ENCODE results near the gene CCR7.
A peak's percentile ranks its signal among the peaks of the same experiment; 100 is the strongest.

Gene CCR7

DNA sequence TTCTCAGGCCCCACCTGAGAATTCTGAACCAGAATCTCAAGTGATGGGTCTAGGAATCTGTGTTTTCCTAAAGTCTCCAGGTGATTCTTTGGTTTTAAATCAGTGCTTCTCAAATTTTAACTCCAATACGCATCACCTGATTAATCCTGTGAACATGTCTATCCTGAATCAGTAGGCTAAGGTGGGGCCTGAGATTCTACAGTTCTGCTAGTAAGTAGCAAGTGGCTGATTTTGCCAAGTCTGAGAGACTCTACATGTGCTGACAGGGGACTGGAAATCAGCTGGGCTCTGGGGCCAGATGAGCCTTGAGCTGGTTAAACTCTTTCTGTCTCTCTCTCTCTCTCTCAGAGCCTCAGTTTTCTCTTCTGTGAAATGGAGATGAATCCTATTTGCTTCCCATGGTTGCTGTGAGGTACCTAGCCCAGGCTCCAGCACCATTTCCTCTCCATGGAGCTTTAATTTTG, 9.0 kb downstream of the CCR7 start:
- Histone ChIP-seq H3K9ac (ENCODE audit: insufficient read length) (no peak overlapping the region), H3K36me3 (ENCODE audit: insufficient read depth, low read length) (no peaks in the 10 kb centered on the region), H3K4me3 (no peak overlapping the region), H3K9me3 (ENCODE audit: low read depth, low read length) (no peaks in the 10 kb centered on the region), H3K27ac (no peak overlapping the region)
- no peak for TF ChIP-seq FOXP2 (optimal IDR thresholded peaks at IDR 0.05; ENCODE audit: control extremely low read depth, extremely low read length, insufficient read depth)
- TF ChIP-seq EZH2 (IDR thresholded peaks at IDR 0.05) = no peak
- TF ChIP-seq POLR2AphosphoS5 (IDR thresholded peaks at IDR 0.05; ENCODE audit: borderline replicate concordance, low read depth, low read length) = no peak
- no peak for DNase-seq (ENCODE audit: low read depth, low spot score)

DNA sequence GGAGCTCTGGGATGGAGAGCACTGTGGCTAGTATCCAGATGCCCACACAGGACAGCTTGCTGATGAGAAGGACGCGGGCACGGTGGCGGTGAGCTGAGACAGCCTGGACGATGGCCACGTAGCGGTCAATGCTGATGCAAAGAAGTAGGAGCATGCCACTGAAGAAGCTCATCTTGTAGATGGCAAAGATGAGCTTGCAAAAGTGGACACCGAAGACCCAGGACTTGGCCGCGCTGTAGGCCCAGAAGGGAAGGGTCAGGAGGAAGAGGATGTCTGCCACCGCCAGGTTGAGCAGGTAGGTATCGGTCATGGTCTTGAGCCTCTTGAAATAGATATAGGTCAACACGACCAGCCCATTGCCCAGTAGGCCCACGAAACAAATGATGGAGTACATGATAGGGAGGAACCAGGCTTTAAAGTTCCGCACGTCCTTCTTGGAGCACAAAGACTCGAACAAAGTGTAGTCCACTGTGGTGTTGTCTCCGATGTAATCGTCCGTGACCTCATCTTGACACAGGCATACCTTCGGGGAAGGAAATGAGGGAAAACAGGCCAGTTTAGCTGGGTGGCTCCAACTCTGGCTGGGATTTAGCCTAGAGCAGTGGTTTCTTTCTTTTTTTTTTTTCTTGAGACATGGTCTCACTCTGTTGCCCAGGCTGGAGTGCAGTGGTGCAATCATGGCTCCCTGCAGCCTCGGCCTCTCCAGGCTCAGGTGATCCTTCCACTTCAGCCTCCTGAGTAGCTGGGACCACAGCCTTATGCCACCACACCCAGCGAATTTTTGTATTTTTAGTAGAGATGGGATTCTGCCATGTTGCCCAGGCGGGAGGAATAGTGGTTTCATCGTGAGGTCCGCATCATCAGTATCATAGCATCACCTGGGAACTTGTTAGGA, 9.7 kb downstream of the CCR7 start:
- no peak overlapping the region for H3K9ac ChIP-seq (ENCODE audit: insufficient read length)
- DNase-seq (ENCODE audit: low read depth, low spot score) = no peak
- H3K36me3 ChIP-seq (ENCODE audit: insufficient read depth, low read length) = no peaks in the 10 kb centered on the region
- H3K27ac ChIP-seq = no peak overlapping the region
- TF ChIP-seq POLR2AphosphoS5 (IDR thresholded peaks at IDR 0.05; ENCODE audit: borderline replicate concordance, low read depth, low read length) = no peak
- TF ChIP-seq EZH2 (IDR thresholded peaks at IDR 0.05) = no peak
- TF ChIP-seq FOXP2 (optimal IDR thresholded peaks at IDR 0.05; ENCODE audit: control extremely low read depth, extremely low read length, insufficient read depth) = no peak
- no peaks in the 10 kb centered on the region for H3K9me3 ChIP-seq (ENCODE audit: low read depth, low read length)
- H3K4me3 ChIP-seq = no peak overlapping the region

GRCh38 chr17:40554646-40555295, 10.5 kb downstream of the CCR7 start:
- no peak for DNase-seq (ENCODE audit: low read depth, low spot score)
- no peak overlapping the region for H3K9ac ChIP-seq (ENCODE audit: insufficient read length)
- H3K4me3 ChIP-seq = no peak overlapping the region
- no peak for TF ChIP-seq POLR2AphosphoS5 (IDR thresholded peaks at IDR 0.05; ENCODE audit: borderline replicate concordance, low read depth, low read length)
- no peak for TF ChIP-seq FOXP2 (optimal IDR thresholded peaks at IDR 0.05; ENCODE audit: control extremely low read depth, extremely low read length, insufficient read depth)
- no peak for TF ChIP-seq EZH2 (IDR thresholded peaks at IDR 0.05)
- no peaks in the 10 kb centered on the region for H3K9me3 ChIP-seq (ENCODE audit: low read depth, low read length)
- H3K36me3 ChIP-seq (ENCODE audit: insufficient read depth, low read length) = no peaks in the 10 kb centered on the region
- no peak overlapping the region for H3K27ac ChIP-seq

GRCh38 chr17:40553694-40554534, 11.4 kb downstream of the CCR7 start:
- no peak overlapping the region for H3K4me3 ChIP-seq
- no peaks in the 10 kb centered on the region for H3K9me3 ChIP-seq (ENCODE audit: low read depth, low read length)
- no peak overlapping the region for H3K9ac ChIP-seq (ENCODE audit: insufficient read length)
- no peak for TF ChIP-seq POLR2AphosphoS5 (IDR thresholded peaks at IDR 0.05; ENCODE audit: borderline replicate concordance, low read depth, low read length)
- no peak for TF ChIP-seq EZH2 (IDR thresholded peaks at IDR 0.05)
- no peak for TF ChIP-seq FOXP2 (optimal IDR thresholded peaks at IDR 0.05; ENCODE audit: control extremely low read depth, extremely low read length, insufficient read depth)
- H3K27ac ChIP-seq = peak overlapping the region; percentile 39; the same call in 1 of the 2 replicates
- H3K36me3 ChIP-seq (ENCODE audit: insufficient read depth, low read length) = no peaks in the 10 kb centered on the region
- no peak for DNase-seq (ENCODE audit: low read depth, low spot score)

DNA sequence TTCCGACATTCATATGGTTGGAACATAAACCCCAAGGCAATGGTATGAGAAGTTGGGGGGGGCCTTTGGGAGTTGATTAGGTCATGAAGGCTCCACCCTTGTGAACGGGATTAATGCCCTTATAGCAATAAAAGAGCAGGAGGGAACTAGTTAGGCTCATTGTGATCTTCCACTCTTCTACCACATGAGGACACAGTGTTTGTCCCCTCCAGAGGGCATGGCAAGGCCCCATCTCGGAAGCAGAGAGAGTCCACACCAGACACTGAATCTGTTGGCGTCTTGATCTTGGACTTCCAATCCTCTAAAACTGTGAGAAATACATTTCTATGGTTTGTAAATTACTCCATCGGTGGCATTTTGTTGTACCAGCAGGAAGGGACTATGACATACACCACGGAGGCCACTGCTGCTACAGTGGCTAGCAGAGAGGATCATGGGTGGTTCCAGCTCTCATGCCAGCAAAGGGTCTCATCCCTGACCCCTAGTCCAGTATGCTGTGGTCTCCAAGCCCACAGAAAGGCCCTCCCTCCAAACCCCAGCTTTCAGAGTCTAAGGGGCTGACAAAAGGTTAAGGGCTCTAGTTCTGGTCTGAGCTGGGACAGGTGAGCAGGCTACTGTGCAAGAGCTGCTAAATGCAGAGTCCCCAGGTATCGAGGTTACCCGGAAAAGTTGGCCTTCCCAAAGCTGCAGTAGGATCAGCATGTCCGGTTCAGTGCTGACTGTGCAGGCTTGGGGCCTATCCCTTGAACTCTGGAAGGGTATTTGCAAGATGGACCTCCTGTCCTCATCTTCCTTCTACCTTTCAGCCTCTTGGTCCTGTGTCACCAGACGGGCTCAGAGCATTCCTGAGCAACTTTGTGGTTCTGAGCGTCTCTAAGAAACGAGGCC, 12.2 kb downstream of the CCR7 start:
- DNase-seq (ENCODE audit: low read depth, low spot score) = no peak
- TF ChIP-seq POLR2AphosphoS5 (IDR thresholded peaks at IDR 0.05; ENCODE audit: borderline replicate concordance, low read depth, low read length) = no peak
- no peak for TF ChIP-seq FOXP2 (optimal IDR thresholded peaks at IDR 0.05; ENCODE audit: control extremely low read depth, extremely low read length, insufficient read depth)
- no peak for TF ChIP-seq EZH2 (IDR thresholded peaks at IDR 0.05)
- Histone ChIP-seq H3K4me3 (no peak overlapping the region), H3K27ac (no peak overlapping the region), H3K9ac (ENCODE audit: insufficient read length) (no peak overlapping the region), H3K36me3 (ENCODE audit: insufficient read depth, low read length) (no peaks in the 10 kb centered on the region), H3K9me3 (ENCODE audit: low read depth, low read length) (no peaks in the 10 kb centered on the region)

- no peaks in the 10 kb centered on the region for H3K9me3 ChIP-seq (ENCODE audit: low read depth, low read length)
- H3K9ac ChIP-seq (ENCODE audit: insufficient read length) = no peak overlapping the region
- H3K27ac ChIP-seq = no peak overlapping the region
- H3K36me3 ChIP-seq (ENCODE audit: insufficient read depth, low read length) = no peaks in the 10 kb centered on the region
- H3K4me3 ChIP-seq = no peak overlapping the region
- no peak for DNase-seq (ENCODE audit: low read depth, low spot score)
- TF ChIP-seq FOXP2 (optimal IDR thresholded peaks at IDR 0.05; ENCODE audit: control extremely low read depth, extremely low read length, insufficient read depth) (no peak), POLR2AphosphoS5 (IDR thresholded peaks at IDR 0.05; ENCODE audit: borderline replicate concordance, low read depth, low read length) (no peak), EZH2 (IDR thresholded peaks at IDR 0.05) (no peak)
These were observed 13.1 kb downstream of the CCR7 start for GRCh38 chr17:40551879-40552768.

Measured in SK-N-MC (cell line).